ENCODE results near the gene PRKAG2.

- TF ChIP-seq, protein P1, sequence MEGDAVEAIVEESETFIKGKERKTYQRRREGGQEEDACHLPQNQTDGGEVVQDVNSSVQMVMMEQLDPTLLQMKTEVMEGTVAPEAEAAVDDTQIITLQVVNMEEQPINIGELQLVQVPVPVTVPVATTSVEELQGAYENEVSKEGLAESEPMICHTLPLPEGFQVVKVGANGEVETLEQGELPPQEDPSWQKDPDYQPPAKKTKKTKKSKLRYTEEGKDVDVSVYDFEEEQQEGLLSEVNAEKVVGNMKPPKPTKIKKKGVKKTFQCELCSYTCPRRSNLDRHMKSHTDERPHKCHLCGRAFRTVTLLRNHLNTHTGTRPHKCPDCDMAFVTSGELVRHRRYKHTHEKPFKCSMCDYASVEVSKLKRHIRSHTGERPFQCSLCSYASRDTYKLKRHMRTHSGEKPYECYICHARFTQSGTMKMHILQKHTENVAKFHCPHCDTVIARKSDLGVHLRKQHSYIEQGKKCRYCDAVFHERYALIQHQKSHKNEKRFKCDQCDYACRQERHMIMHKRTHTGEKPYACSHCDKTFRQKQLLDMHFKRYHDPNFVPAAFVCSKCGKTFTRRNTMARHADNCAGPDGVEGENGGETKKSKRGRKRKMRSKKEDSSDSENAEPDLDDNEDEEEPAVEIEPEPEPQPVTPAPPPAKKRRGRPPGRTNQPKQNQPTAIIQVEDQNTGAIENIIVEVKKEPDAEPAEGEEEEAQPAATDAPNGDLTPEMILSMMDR (CRISPR knock-in tag; IDR thresholded peaks at IDR 0.05), result no peak
- no peak for TF ChIP-seq NAIF1 (CRISPR knock-in tag; IDR thresholded peaks at IDR 0.05; ENCODE audit: borderline replicate concordance)
- TF ChIP-seq CREBL2 (CRISPR knock-in tag; IDR thresholded peaks at IDR 0.05; ENCODE audit: borderline replicate concordance), result no peak
- no peak for TF ChIP-seq TAF1 (CRISPR knock-in tag; IDR thresholded peaks at IDR 0.05)
- TF ChIP-seq ZNF660 (CRISPR knock-in tag; IDR thresholded peaks at IDR 0.05; ENCODE audit: borderline replicate concordance, low read depth), result no peak
- no peak for TF ChIP-seq ZNF879 (CRISPR knock-in tag; IDR thresholded peaks at IDR 0.05)
- no peak for TF ChIP-seq MBNL3 (CRISPR knock-in tag; conservative IDR thresholded peaks at IDR 0.05)
- no peak for TF ChIP-seq POLR2A (IDR thresholded peaks at IDR 0.05; ENCODE audit: insufficient read depth in 1 of 2, low read depth in 2 of 2, low read length in 2 of 2)
- no peak for TF ChIP-seq MTA3 (CRISPR knock-in tag; IDR thresholded peaks at IDR 0.05)
- TF ChIP-seq ETS1 (CRISPR knock-in tag; IDR thresholded peaks at IDR 0.05), result no peak
These were observed 48.8 kb upstream of the PRKAG2 start for GRCh38 chr7:151925446-151926335.
